ENCODE measurements around the gene KRT34.

KRT34 gene

DNA sequence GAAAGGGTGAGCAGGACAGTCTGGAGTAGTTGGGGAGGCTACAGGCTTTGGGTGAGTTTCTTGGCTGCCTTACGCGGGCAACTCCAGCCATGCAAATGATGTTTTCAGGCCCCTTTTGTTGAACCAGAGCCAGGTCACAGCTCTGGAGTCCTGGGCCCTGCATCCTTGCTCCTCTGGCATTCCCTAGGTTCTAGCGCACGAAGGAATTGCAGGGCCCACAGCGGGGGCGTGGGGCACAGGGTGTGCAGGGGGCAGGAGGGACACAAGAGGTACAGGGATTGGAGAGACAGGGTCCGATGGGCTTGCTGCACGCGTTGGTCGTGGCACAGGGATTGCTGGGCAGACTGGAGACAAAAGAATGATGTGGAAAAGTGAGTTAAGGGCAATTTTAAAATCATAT is 11.7 kb upstream of the KRT34 start:
- in situ Hi-C loops (cut with HindIII; ENCODE audit: low pct_ligation_motif_present, low sequenced_read_pairs) = no loop called here
- TF ChIP-seq, protein P1, sequence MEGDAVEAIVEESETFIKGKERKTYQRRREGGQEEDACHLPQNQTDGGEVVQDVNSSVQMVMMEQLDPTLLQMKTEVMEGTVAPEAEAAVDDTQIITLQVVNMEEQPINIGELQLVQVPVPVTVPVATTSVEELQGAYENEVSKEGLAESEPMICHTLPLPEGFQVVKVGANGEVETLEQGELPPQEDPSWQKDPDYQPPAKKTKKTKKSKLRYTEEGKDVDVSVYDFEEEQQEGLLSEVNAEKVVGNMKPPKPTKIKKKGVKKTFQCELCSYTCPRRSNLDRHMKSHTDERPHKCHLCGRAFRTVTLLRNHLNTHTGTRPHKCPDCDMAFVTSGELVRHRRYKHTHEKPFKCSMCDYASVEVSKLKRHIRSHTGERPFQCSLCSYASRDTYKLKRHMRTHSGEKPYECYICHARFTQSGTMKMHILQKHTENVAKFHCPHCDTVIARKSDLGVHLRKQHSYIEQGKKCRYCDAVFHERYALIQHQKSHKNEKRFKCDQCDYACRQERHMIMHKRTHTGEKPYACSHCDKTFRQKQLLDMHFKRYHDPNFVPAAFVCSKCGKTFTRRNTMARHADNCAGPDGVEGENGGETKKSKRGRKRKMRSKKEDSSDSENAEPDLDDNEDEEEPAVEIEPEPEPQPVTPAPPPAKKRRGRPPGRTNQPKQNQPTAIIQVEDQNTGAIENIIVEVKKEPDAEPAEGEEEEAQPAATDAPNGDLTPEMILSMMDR (IDR thresholded peaks at IDR 0.05; ENCODE audit: low read depth, low read length, missing control alignments) = no peak
- Histone ChIP-seq H3K27me3 (replicated peaks) (no peaks in the 10 kb centered on the region), H3K4me3 (ENCODE audit: low read depth, low read length) (no peak overlapping the region), H3K36me3 (replicated peaks) (no peaks in the 10 kb centered on the region), H3K27ac (no peak overlapping the region)
- no peak for DNase-seq

DNA sequence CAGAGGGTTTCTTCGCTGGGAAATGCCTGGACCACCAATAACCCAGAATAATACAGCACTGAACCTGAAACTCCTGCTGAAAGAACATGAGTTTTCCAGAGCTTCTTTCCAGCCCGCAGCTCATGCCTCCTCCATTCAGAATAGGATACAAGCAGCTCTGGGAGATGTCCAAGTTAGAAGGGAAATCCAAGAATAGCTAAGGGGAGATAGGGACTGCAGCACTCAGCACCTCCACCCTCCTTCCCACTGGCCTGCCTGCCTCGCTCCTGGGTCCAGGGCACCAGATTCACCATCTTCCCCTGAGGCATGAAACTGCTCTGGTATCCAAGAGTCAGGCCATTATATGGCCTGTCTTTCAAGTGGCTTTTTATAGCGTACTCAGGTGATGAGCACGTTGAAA is 11.2 kb upstream of the KRT34 start:
- Histone ChIP-seq H3K27me3 (replicated peaks) (no peaks in the 10 kb centered on the region), H3K27ac (no peak overlapping the region), H3K36me3 (replicated peaks) (no peaks in the 10 kb centered on the region), H3K4me3 (ENCODE audit: low read depth, low read length) (no peak overlapping the region)
- DNase-seq = no peak
- TF ChIP-seq, protein P1 (IDR thresholded peaks at IDR 0.05; ENCODE audit: low read depth, low read length, missing control alignments) = no peak
- in situ Hi-C loops (cut with HindIII; ENCODE audit: low pct_ligation_motif_present, low sequenced_read_pairs) = no loop called here

DNA sequence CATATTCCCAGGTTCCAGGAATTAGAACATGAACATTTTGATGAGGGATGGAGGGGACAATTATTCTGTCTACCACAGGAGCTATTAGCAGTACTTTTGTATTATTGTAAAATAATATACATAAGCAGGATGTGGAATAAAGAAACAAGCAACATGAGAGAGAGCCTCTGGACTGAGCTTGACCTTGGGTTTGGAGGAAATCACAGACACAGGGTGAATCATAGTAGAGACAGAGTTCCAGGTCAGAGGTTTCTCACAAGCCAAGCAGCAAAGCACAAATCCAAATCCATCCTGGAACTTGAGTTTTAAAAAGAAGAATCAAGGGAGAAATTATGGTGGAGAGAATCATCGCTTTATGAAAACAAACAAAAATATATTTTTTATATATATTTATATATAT is 10.2 kb upstream of the KRT34 start:
- H3K4me3 ChIP-seq (ENCODE audit: low read depth, low read length) = no peak overlapping the region
- TF ChIP-seq, protein P1 (IDR thresholded peaks at IDR 0.05; ENCODE audit: low read depth, low read length, missing control alignments) = no peak
- H3K27me3 ChIP-seq (replicated peaks) = no peaks in the 10 kb centered on the region
- no peaks in the 10 kb centered on the region for H3K36me3 ChIP-seq (replicated peaks)
- no peak overlapping the region for H3K27ac ChIP-seq
- no peak for DNase-seq
- in situ Hi-C loops (cut with HindIII; ENCODE audit: low pct_ligation_motif_present, low sequenced_read_pairs) = no loop called here

DNA sequence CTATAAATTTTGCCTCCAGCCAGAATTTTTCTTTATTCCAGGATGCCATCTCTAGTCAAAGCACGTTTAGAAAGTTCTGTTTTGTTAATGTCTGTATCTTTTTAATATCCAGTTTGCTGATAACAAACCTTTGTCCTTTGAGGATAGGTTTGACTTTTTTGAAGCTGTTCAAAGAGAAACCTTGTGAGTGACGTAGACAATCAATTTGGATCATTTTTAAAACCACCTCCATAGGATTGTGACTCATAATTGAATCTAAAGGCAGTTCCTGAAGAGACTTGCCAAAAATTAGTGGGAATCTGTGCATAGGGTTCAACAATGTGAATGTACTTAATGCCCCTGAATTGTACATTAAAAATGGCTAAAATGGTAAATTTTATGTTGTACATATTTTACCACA is 9.4 kb upstream of the KRT34 start:
- Histone ChIP-seq H3K36me3 (replicated peaks) (no peaks in the 10 kb centered on the region), H3K27me3 (replicated peaks) (no peaks in the 10 kb centered on the region), H3K27ac (no peak overlapping the region), H3K4me3 (ENCODE audit: low read depth, low read length) (no peak overlapping the region)
- no peak for DNase-seq
- in situ Hi-C loops (cut with HindIII; ENCODE audit: low pct_ligation_motif_present, low sequenced_read_pairs) = no loop called here
- TF ChIP-seq, protein P1 (IDR thresholded peaks at IDR 0.05; ENCODE audit: low read depth, low read length, missing control alignments) = no peak

DNA sequence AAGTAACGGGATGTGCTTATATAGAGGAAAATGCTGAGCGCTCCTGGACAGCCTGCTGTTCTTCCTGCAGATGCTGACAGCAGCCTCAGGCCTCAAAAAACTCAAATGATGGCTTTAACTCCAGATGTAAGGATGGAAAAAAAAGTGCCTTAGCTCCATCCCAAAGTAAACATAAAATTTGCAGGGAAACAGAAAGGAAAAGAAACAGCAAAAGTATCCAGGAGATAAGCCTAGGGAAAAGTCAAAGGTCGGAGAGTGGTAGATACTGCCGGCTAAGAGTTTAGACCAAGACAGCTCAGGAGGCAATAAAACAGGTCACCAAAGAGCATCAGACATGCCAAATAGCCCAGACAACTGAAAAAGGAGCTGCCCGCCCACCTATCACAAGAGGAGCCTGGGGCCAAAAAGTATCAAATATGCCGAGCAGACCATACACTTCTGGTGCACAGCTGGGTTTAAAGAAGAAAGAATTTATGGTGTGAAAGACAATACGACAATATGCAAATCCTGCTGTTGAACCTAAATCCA is 8.4 kb upstream of the KRT34 start:
- DNase-seq = no peak
- in situ Hi-C loops (cut with HindIII; ENCODE audit: low pct_ligation_motif_present, low sequenced_read_pairs) = no loop called here
- TF ChIP-seq, protein P1 (IDR thresholded peaks at IDR 0.05; ENCODE audit: low read depth, low read length, missing control alignments) = no peak
- Histone ChIP-seq H3K27me3 (replicated peaks) (no peaks in the 10 kb centered on the region), H3K4me3 (ENCODE audit: low read depth, low read length) (no peak overlapping the region), H3K27ac (no peak overlapping the region), H3K36me3 (replicated peaks) (no peaks in the 10 kb centered on the region)

DNA sequence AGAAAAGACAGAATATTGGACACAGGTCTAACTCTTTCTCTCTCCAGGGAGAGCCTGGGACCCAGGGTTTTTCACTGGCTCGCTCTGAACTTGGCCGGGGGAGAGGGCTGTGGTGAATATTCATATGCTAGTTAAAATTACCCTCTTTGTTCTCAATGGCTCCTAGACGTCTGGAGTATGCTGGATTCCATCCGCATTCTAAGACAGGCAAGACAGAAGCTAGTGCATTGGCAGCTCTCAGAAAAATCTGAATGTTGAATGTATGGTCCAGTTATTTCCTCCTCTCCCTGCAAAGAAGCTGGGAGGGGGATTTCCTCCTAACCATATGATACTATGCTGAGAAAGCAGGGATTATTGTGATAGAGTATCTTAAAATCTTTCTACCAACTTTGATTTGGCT is 5.6 kb upstream of the KRT34 start:
- Histone ChIP-seq H3K27ac (no peak overlapping the region), H3K27me3 (replicated peaks) (no peaks in the 10 kb centered on the region), H3K4me3 (ENCODE audit: low read depth, low read length) (no peak overlapping the region), H3K36me3 (replicated peaks) (no peaks in the 10 kb centered on the region)
- DNase-seq = no peak
- in situ Hi-C loops (cut with HindIII; ENCODE audit: low pct_ligation_motif_present, low sequenced_read_pairs) = no loop called here
- TF ChIP-seq, protein P1 (IDR thresholded peaks at IDR 0.05; ENCODE audit: low read depth, low read length, missing control alignments) = no peak
